ENCODE results near the gene AUTS2. TPM values are rescaled to one million over a fixed set of nuclear protein-coding genes. Genes with fewer than 3 reads are reported as not detected.

The AUTS2 gene
- total and polyA plus RNA-seq, 2 experiments from 2014 or later: 32.0 to 91.0 TPM

- H3K79me2 ChIP-seq (replicated peaks; ENCODE audit: insufficient read depth): peaks cover 98% of the 10 kb centered on the region
These were observed 1108.4 kb downstream of the AUTS2 start for GRCh38 chr7:70706698-70707097.

GRCh38 chr7:70707823-70708243, 1109.6 kb downstream of the AUTS2 start:
- H3K4me1 Mint-ChIP-seq: peaks cover 74% of the 10 kb centered on the region
- no peak for ATAC-seq
- no peaks in the 10 kb centered on the region for H3K27me3 ChIP-seq (ENCODE audit: insufficient read depth)
- no peak overlapping the region for H2AFZ ChIP-seq
- H3K4me1 ChIP-seq (ENCODE audit: insufficient read depth): peaks cover 62% of the 10 kb centered on the region
- H3K36me3 ChIP-seq (ENCODE audit: insufficient read depth): no peaks in the 10 kb centered on the region
- no peak overlapping the region for H3K4me3 ChIP-seq
- 0 out of 2 replicates have a peak, but pooled peaks cover under 1% of the 10 kb centered on the region for H3F3A ChIP-seq (replicated peaks; ENCODE audit: low read depth)
- peaks cover 98% of the 10 kb centered on the region for H3K79me2 ChIP-seq (replicated peaks; ENCODE audit: insufficient read depth)
- H3K27me3 Mint-ChIP-seq (ENCODE audit: insufficient read depth, low read depth, poor library complexity): peaks cover 19% of the 10 kb centered on the region
- H4K20me1 ChIP-seq (replicated peaks; ENCODE audit: insufficient read depth): peaks cover 71% of the 10 kb centered on the region
- no peak for DNase-seq (ENCODE audit: low spot score)
- H3K4me2 ChIP-seq: no peak overlapping the region
- H3K27ac Mint-ChIP-seq: no peak overlapping the region
- H3K27ac ChIP-seq (ENCODE audit: low read depth): no peak overlapping the region
- no peak overlapping the region for H3K4me3 Mint-ChIP-seq
- H3K9me2 ChIP-seq (ENCODE audit: insufficient read depth): no peaks in the 10 kb centered on the region
- peaks cover 49% of the 10 kb centered on the region for H3K36me3 Mint-ChIP-seq (ENCODE audit: low read depth)
- peaks cover 3% of the 10 kb centered on the region; the same call in 1 of the 3 replicates for H3K9me3 Mint-ChIP-seq
- TF ChIP-seq EZH2phosphoT487 (IDR thresholded peaks at IDR 0.05; ENCODE audit: unreplicated experiment) (no peak), CREB1 (CRISPR knock-in tag; IDR thresholded peaks at IDR 0.05; ENCODE audit: low read depth) (no peak), ZNF462 (CRISPR knock-in tag; IDR thresholded peaks at IDR 0.05) (no peak), ZNF114 (CRISPR knock-in tag; IDR thresholded peaks at IDR 0.05) (no peak), CTCF (conservative IDR thresholded peaks at IDR 0.05; ENCODE audit: low read depth in 2 of 2) (no peak), ZNF331 (CRISPR knock-in tag; IDR thresholded peaks at IDR 0.05; ENCODE audit: low read depth) (no peak), JUNB (IDR thresholded peaks at IDR 0.05; ENCODE audit: unreplicated experiment) (no peak), EZH2 (IDR thresholded peaks at IDR 0.05; ENCODE audit: low read depth, unreplicated experiment) (no peak), STAT1 (IDR thresholded peaks at IDR 0.05; ENCODE audit: unreplicated experiment) (no peak), POLR2AphosphoS5 (IDR thresholded peaks at IDR 0.05; ENCODE audit: low read depth) (no peak)

More at GRCh38 chr7:70706698-70707097, 1108.4 kb downstream of the AUTS2 start:
- H3K4me2 ChIP-seq: no peak overlapping the region
- Mint-ChIP-seq H3K27ac (no peak overlapping the region), H3K36me3 (ENCODE audit: low read depth) (peaks cover 49% of the 10 kb centered on the region), H3K4me1 (peaks cover 74% of the 10 kb centered on the region), H3K4me3 (no peak overlapping the region), H3K27me3 (ENCODE audit: insufficient read depth, low read depth, poor library complexity) (peaks cover 20% of the 10 kb centered on the region), H3K9me3 (no peaks in the 10 kb centered on the region)
- peaks cover 69% of the 10 kb centered on the region for H3K4me1 ChIP-seq (ENCODE audit: insufficient read depth)
- H3K9me2 ChIP-seq (ENCODE audit: insufficient read depth): no peaks in the 10 kb centered on the region
- TF ChIP-seq ETS1 (IDR thresholded peaks at IDR 0.05) (no peak), JUNB (IDR thresholded peaks at IDR 0.05; ENCODE audit: unreplicated experiment) (no peak), POLR2AphosphoS5 (IDR thresholded peaks at IDR 0.05; ENCODE audit: low read depth) (no peak)
- H4K20me1 ChIP-seq (replicated peaks; ENCODE audit: insufficient read depth): peaks cover 61% of the 10 kb centered on the region
- H2AFZ ChIP-seq: no peak overlapping the region
- DNase-seq (ENCODE audit: low spot score): no peak
- no peak for ATAC-seq
- no peak overlapping the region for H3K4me3 ChIP-seq
- no peaks in the 10 kb centered on the region for H3F3A ChIP-seq (replicated peaks; ENCODE audit: low read depth)
- no peak overlapping the region for H3K27ac ChIP-seq (ENCODE audit: low read depth)
- no peaks in the 10 kb centered on the region for H3K36me3 ChIP-seq (ENCODE audit: insufficient read depth)
- H3K27me3 ChIP-seq (ENCODE audit: insufficient read depth): no peaks in the 10 kb centered on the region

Measured in GM23338 (cell line).